Body of pancreas (tissue), 4 donors: ENCODE results near the gene SIM2. TPM values are rescaled to one million over a fixed set of nuclear protein-coding genes. Genes with fewer than 3 reads are reported as not detected.

Experiments
- ATAC-seq: fragments of 150-250 bp; one replicate; pipeline ENCODE4 v1.9.1; 2016
- DNase-seq, 4 donors: peaks; one replicate each; pipeline ENCODE4 v3.0.0-alpha.2; 2019
- H3K27ac ChIP-seq, 4 donors: fragments of 200-600 bp; sonication (generic); 1 replicate in 3 of 4; 2 replicates in 1 of 4; pipeline versions ENCODE4 v1.5.1 to v1.6.1; 2016 to 2019; ENCODE audit warnings: mild to moderate bottlenecking in 1 of 4, mixed read lengths in 1 of 4, moderate library complexity in 1 of 4
- H3K27me3 ChIP-seq, 2 donors: fragments of 200-600 bp; sonication (generic); one replicate each; pipeline ENCODE4 v1.6.0; 2016; ENCODE audit warnings: mild to moderate bottlenecking in 1 of 2
- H3K36me3 ChIP-seq, 2 donors: fragments of 200-600 bp; sonication (generic); replicated peaks in 1 of 2; 2 replicates each; pipeline ENCODE4 v1.5.1; 2016; ENCODE audit warnings: low read depth in 2 of 2; ENCODE audit not compliant: insufficient read depth in 1 of 2
- H3K4me1 ChIP-seq: fragments of 200-600 bp; sonication (generic); one replicate; pipeline ENCODE4 v1.6.0; 2016
- H3K4me3 ChIP-seq, 2 donors: fragments of 200-600 bp; sonication (generic); 1 replicate in 1 of 2; 2 replicates in 1 of 2; pipeline ENCODE4 v1.5.1; 2016 to 2019
- H3K9me3 ChIP-seq, 3 donors: fragments of 200-600 bp; sonication (generic); 1 replicate in 2 of 3; 2 replicates in 1 of 3; pipeline ENCODE4 v1.5.1; 2016
- POLR2A ChIP-seq, 3 donors: fragments of 450-650 bp; IDR thresholded peaks; one replicate each; pipeline ENCODE4 v1.6.1; 2016; ENCODE audit warnings: antibody characterized with exemption in 3 of 3, mild to moderate bottlenecking in 2 of 3
- WGBS, 2 donors: methylation state at CpG; one replicate each; pipeline ENCODE4 v1.1.5; 2017; 5-methylcytosine and 5-hydroxymethylcytosine counted together
- intact Hi-C: fragments of 100-400 bp; cut with DNase I; formaldehyde crosslinking; loops from one replicate; pipeline ENCODE4 v1.15.1; 2023
- total RNA-seq, 2 donors: library from RNA; depleted of rRNA; stranded (reverse); fragments of >200 nt; gene quantifications; one replicate each; pipeline ENCODE4 v1.1.0, GENCODE V29; 2016
- TF ChIP-seq, protein P1 (sequence below), 7 experiments: fragments of 450-650 bp in 4 of 7; fragments of 200-600 bp in 3 of 7; sonication (generic) in 3 of 7; IDR thresholded peaks; one replicate each; pipeline ENCODE4 v1.5.1; 2016 to 2019; ENCODE audit warnings: antibody characterized with exemption in 7 of 7

SIM2 gene
- total RNA-seq, 2 donors from 2014 or later = 0.26 TPM; not detected in 1

GRCh38 chr21:36657999-36658398 lies 40.9 kb upstream of the SIM2 start:
- Histone ChIP-seq H3K4me1 (peaks cover 9% of the 10 kb centered on the region), H3K9me3 (no peaks in the 10 kb centered on the region), H3K36me3 (no peaks in the 10 kb centered on the region), H3K27ac (no peak overlapping the region), H3K27me3 (peaks cover 0 to 6% of the 10 kb centered on the region in 2 donors), H3K4me3 (no peak overlapping the region)
- intact Hi-C loops = no loop called here
- ATAC-seq (no peak), DNase-seq (no peak)
- 83 to 87% methylated on average over 4 of the region's 4 CpGs for WGBS, 2 donors
- TF ChIP-seq, protein P1, sequence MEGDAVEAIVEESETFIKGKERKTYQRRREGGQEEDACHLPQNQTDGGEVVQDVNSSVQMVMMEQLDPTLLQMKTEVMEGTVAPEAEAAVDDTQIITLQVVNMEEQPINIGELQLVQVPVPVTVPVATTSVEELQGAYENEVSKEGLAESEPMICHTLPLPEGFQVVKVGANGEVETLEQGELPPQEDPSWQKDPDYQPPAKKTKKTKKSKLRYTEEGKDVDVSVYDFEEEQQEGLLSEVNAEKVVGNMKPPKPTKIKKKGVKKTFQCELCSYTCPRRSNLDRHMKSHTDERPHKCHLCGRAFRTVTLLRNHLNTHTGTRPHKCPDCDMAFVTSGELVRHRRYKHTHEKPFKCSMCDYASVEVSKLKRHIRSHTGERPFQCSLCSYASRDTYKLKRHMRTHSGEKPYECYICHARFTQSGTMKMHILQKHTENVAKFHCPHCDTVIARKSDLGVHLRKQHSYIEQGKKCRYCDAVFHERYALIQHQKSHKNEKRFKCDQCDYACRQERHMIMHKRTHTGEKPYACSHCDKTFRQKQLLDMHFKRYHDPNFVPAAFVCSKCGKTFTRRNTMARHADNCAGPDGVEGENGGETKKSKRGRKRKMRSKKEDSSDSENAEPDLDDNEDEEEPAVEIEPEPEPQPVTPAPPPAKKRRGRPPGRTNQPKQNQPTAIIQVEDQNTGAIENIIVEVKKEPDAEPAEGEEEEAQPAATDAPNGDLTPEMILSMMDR (IDR thresholded peaks at IDR 0.05) = no peak
- TF ChIP-seq POLR2A (IDR thresholded peaks at IDR 0.05) = no peak

DNA sequence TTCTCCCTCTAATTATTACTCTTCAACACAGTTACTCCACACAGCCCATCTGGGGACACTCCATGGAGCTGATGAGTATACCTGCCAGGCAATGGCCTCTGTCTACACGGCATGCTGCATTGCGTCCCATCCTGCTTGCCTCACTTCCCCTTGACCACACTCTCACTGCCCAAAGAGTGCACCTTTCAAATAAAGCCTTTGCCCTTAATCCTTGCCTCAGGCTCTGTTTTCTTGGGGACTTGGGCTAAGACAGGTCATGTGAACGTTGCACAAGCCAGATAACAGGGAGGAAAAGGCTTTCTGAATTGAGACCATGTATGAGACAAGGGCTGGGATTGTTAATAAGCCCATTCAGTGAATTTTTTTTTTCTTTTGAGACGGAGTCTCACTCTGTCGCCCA lies 40.0 kb upstream of the SIM2 start:
- Histone ChIP-seq H3K9me3 (no peaks in the 10 kb centered on the region), H3K36me3 (no peaks in the 10 kb centered on the region), H3K4me1 (peaks cover 13% of the 10 kb centered on the region), H3K4me3 (no peak overlapping the region), H3K27ac (no peak overlapping the region), H3K27me3 (peaks cover 0 to 6% of the 10 kb centered on the region in 2 donors)
- ATAC-seq (no peak), DNase-seq (no peak)
- WGBS, 2 donors = 67 to 75% methylated on average over 5 of the region's 5 CpGs
- intact Hi-C loops = no loop called here
- TF ChIP-seq, protein P1 (IDR thresholded peaks at IDR 0.05) = no peak
- no peak for TF ChIP-seq POLR2A (IDR thresholded peaks at IDR 0.05)

DNA sequence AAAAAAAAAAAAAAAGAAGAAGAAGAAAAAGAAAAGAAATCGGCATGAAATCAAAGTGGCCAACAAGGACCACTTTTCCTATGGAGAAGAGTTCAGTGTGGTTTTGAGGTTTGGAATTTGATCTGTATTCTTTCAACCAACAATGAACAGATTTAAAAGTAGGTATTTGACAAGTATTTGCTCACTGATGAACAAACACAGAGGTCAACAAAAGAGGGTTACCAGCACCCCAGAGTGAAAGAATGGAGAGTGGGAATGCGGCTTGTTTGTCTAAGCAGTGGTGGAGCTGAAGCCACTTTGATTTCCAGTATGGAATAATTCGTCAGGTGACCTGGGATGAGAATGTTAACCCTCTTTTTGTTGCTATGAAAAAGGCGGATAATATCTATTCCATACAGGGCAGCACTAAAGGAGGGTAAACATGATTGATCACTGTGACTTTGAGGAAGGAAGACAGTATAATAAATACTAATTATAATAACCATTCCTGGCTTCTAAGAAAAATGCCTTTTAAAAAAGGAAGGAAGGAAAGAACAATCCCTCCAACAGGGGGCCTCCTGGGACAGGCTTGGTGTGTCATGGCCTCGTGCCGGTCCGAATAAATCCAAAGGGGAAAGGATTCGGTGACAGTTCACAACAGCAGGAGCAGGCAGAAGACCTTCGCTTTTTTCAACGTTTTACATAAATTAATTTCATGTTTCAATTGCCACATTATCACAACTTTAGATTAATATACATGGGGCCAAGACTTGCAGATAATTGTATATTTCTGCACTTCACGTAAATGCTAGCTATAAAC lies 37.2 kb upstream of the SIM2 start:
- Histone ChIP-seq H3K27ac (no peak overlapping the region), H3K4me1 (peaks cover 4% of the 10 kb centered on the region), H3K4me3 (no peak overlapping the region), H3K9me3 (no peaks in the 10 kb centered on the region), H3K27me3 (peaks cover 0 to 6% of the 10 kb centered on the region in 2 donors), H3K36me3 (no peaks in the 10 kb centered on the region)
- no peak for TF ChIP-seq POLR2A (IDR thresholded peaks at IDR 0.05)
- TF ChIP-seq, protein P1 (IDR thresholded peaks at IDR 0.05) = peak in 6 of 7 experiments; percentile 17 to 43 (median 26)
- intact Hi-C loops = no loop called here
- no peak for ATAC-seq
- 20 to 39% methylated on average over 11 of the region's 11 CpGs for WGBS, 2 donors
- DNase-seq = peak in 3 of 4 donors; percentile 23 to 50 (median 34)

DNA sequence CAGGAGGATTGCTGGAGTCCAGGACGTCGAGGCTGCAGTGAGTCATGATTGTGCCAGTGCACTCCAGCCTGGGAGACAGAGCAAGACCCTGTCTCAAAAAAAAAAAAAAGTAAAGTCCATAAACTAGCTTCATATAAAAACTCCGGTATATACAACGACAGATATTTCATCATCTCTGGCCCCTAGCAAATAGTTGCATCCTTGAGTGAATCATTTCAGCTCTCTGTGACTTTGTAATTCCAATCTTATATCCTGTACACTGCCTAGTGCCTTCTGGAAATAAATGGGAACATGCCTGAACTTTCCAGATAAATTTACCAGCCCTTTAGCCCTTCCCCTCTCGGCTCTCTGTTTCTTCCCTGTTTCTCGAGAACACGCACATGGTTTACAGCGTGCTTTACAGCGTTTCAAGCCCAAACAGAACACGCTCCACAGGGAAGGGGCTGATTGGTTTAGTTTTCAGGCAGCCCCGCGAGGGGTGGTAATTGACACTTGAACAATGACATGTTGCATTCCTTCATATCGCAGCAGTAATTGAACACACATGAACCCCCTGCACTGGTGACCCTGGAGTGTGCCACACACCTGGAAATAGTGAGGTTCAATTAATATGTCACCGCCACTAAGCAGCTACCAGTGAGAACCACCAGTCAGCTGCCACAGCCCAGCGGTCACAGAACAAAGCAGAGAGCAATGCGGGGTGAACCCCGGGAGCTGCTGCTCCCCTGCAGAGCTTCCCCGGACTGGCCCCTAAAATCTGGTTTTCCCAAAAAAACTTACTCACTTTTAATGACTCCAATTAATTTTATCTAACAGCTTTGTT lies 35.7 kb upstream of the SIM2 start:
- 19 to 31% methylated on average over 18 of the region's 18 CpGs for WGBS, 2 donors
- no peak for DNase-seq
- Histone ChIP-seq H3K36me3 (no peaks in the 10 kb centered on the region), H3K9me3 (no peaks in the 10 kb centered on the region), H3K27ac (no peak overlapping the region), H3K27me3 (peaks cover 0 to 6% of the 10 kb centered on the region in 2 donors), H3K4me3 (no peak overlapping the region), H3K4me1 (peaks cover 4% of the 10 kb centered on the region)
- intact Hi-C loops = no loop called here
- no peak for ATAC-seq
- no peak for TF ChIP-seq POLR2A (IDR thresholded peaks at IDR 0.05)
- TF ChIP-seq, protein P1 (IDR thresholded peaks at IDR 0.05) = no peak
